Measurements from ENCODE around the gene PLB1.

PLB1 gene

DNA sequence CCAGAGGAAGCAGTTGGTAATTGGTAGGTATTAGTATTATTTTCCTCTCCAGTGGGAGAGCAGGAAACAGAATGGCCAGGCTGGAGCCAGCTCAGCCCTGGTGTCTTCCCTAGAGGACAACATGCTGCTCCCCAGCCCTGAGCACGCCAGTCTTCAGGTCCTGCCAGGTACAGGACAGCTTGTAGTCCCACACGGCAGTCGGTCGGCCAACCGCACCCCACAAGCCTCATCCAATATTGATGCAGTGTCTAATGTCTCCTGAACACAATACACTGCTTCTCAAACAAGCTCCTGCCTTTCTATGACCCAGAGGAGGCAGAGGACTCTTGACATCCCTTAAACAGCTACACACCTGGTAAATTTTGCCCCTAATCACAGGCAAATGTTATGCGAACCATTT lies 184.8 kb downstream of the PLB1 start:
- H3K4me3 ChIP-seq (ENCODE audit: low read length): no peak overlapping the region
- no peak for DNase-seq
- H3K27me3 ChIP-seq (replicated peaks; ENCODE audit: insufficient read depth, low read length): no peaks in the 10 kb centered on the region
- TF ChIP-seq EZH2 (optimal IDR thresholded peaks at IDR 0.05; ENCODE audit: low read depth, low read length) (no peak), EZH2phosphoT487 (IDR thresholded peaks at IDR 0.05; ENCODE audit: low read length) (no peak)
- TF ChIP-seq, protein P1, sequence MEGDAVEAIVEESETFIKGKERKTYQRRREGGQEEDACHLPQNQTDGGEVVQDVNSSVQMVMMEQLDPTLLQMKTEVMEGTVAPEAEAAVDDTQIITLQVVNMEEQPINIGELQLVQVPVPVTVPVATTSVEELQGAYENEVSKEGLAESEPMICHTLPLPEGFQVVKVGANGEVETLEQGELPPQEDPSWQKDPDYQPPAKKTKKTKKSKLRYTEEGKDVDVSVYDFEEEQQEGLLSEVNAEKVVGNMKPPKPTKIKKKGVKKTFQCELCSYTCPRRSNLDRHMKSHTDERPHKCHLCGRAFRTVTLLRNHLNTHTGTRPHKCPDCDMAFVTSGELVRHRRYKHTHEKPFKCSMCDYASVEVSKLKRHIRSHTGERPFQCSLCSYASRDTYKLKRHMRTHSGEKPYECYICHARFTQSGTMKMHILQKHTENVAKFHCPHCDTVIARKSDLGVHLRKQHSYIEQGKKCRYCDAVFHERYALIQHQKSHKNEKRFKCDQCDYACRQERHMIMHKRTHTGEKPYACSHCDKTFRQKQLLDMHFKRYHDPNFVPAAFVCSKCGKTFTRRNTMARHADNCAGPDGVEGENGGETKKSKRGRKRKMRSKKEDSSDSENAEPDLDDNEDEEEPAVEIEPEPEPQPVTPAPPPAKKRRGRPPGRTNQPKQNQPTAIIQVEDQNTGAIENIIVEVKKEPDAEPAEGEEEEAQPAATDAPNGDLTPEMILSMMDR (IDR thresholded peaks at IDR 0.05; ENCODE audit: low read length): no peak
- H4K20me1 ChIP-seq (ENCODE audit: insufficient read depth, low read length): no peaks in the 10 kb centered on the region
- peak overlapping the region; percentile 38 for H3K4me2 ChIP-seq (ENCODE audit: low read depth, low read length)
- H3K79me2 ChIP-seq (ENCODE audit: low read length): no peaks in the 10 kb centered on the region
- H3K27ac ChIP-seq (ENCODE audit: low read length): peak overlapping the region; percentile 22; the same call in 1 of the 2 replicates
- peak overlapping the region; percentile 28 for H2AFZ ChIP-seq (ENCODE audit: low read length)
- H3K36me3 ChIP-seq (replicated peaks; ENCODE audit: insufficient read depth, low read length): no peaks in the 10 kb centered on the region
- no peaks in the 10 kb centered on the region for H3F3A ChIP-seq (ENCODE audit: insufficient read depth, low read length)
- no peaks in the 10 kb centered on the region for H3K9me3 ChIP-seq (replicated peaks; ENCODE audit: insufficient read depth, low read length)
- H3K9me2 ChIP-seq (replicated peaks; ENCODE audit: insufficient read depth, low read length): no peaks in the 10 kb centered on the region
- H3K4me1 ChIP-seq (ENCODE audit: low read length): peaks cover 18% of the 10 kb centered on the region
- H3K9ac ChIP-seq (ENCODE audit: low read length): no peak overlapping the region

DNA sequence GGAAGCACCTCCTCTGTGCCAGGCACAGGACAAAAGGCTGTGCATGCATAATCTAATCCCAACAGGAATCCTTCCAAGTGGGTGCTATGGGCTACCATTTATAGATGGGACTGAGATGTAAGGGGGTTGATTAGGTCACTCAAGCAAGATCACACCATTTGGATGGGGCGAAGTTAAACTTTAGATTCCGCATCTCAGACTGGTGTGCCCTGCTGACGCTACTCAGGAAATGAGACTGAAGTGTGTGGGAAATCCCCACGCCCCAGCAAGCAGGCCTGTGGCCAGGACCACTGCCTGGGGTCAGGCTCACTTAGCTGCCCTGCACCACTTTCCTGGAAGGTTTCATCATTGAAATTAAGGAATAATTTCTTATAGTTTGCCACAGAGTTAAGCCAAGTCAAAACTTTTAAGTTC lies 185.3 kb downstream of the PLB1 start:
- H3K9me3 ChIP-seq (replicated peaks; ENCODE audit: insufficient read depth, low read length): no peaks in the 10 kb centered on the region
- H3K36me3 ChIP-seq (replicated peaks; ENCODE audit: insufficient read depth, low read length): no peaks in the 10 kb centered on the region
- no peaks in the 10 kb centered on the region for H4K20me1 ChIP-seq (ENCODE audit: insufficient read depth, low read length)
- H3K27ac ChIP-seq (ENCODE audit: low read length): peak overlapping the region; percentile 37; the same call in 1 of the 2 replicates
- H3K4me2 ChIP-seq (ENCODE audit: low read depth, low read length): peak overlapping the region; percentile 38
- 0 out of 2 replicates have a peak overlapping the region, but pooled peaks have one; percentile 7 for H3K9ac ChIP-seq (ENCODE audit: low read length)
- no peaks in the 10 kb centered on the region for H3K27me3 ChIP-seq (replicated peaks; ENCODE audit: insufficient read depth, low read length)
- H3K79me2 ChIP-seq (ENCODE audit: low read length): no peaks in the 10 kb centered on the region
- H3F3A ChIP-seq (ENCODE audit: insufficient read depth, low read length): no peaks in the 10 kb centered on the region
- H3K4me1 ChIP-seq (ENCODE audit: low read length): peaks cover 18% of the 10 kb centered on the region
- DNase-seq: peak; percentile 79
- peak overlapping the region; percentile 28 for H2AFZ ChIP-seq (ENCODE audit: low read length)
- H3K9me2 ChIP-seq (replicated peaks; ENCODE audit: insufficient read depth, low read length): no peaks in the 10 kb centered on the region
- H3K4me3 ChIP-seq (ENCODE audit: low read length): no peak overlapping the region
- TF ChIP-seq EZH2phosphoT487 (IDR thresholded peaks at IDR 0.05; ENCODE audit: low read length) (no peak), EZH2 (optimal IDR thresholded peaks at IDR 0.05; ENCODE audit: low read depth, low read length) (no peak)
- TF ChIP-seq, protein P1 (IDR thresholded peaks at IDR 0.05; ENCODE audit: low read length): no peak

GRCh38 chr2:28681606-28682005 lies 185.7 kb downstream of the PLB1 start:
- Histone ChIP-seq H4K20me1 (ENCODE audit: insufficient read depth, low read length) (no peaks in the 10 kb centered on the region), H3K27me3 (replicated peaks; ENCODE audit: insufficient read depth, low read length) (no peaks in the 10 kb centered on the region), H3K9me2 (replicated peaks; ENCODE audit: insufficient read depth, low read length) (no peaks in the 10 kb centered on the region), H3K9me3 (replicated peaks; ENCODE audit: insufficient read depth, low read length) (no peaks in the 10 kb centered on the region), H3K4me1 (ENCODE audit: low read length) (peaks cover 18% of the 10 kb centered on the region), H3K4me3 (ENCODE audit: low read length) (no peak overlapping the region), H3K36me3 (replicated peaks; ENCODE audit: insufficient read depth, low read length) (no peaks in the 10 kb centered on the region), H3K9ac (ENCODE audit: low read length) (0 out of 2 replicates have a peak overlapping the region, but pooled peaks have one; percentile 7), H3K79me2 (ENCODE audit: low read length) (no peaks in the 10 kb centered on the region), H2AFZ (ENCODE audit: low read length) (peak overlapping the region; percentile 20; the same call in 1 of the 2 replicates), H3K4me2 (ENCODE audit: low read depth, low read length) (peak overlapping the region; percentile 38), H3F3A (ENCODE audit: insufficient read depth, low read length) (no peaks in the 10 kb centered on the region), H3K27ac (ENCODE audit: low read length) (peak overlapping the region; percentile 37; the same call in 1 of the 2 replicates)
- DNase-seq: no peak
- TF ChIP-seq EZH2 (optimal IDR thresholded peaks at IDR 0.05; ENCODE audit: low read depth, low read length) (no peak), EZH2phosphoT487 (IDR thresholded peaks at IDR 0.05; ENCODE audit: low read length) (no peak)
- TF ChIP-seq, protein P1 (IDR thresholded peaks at IDR 0.05; ENCODE audit: low read length): no peak

Measured in MM.1S (cell line).